ELF-1 (cell line): ENCODE results near the gene PRB4.
"Not testable (repeated sequence)": the region's sequence is repeated elsewhere in the genome, so short reads cannot be mapped to it uniquely, and the experiment has no call there.

Experiments
- DNase-seq: peaks from one replicate; pipeline ENCODE4 v3.0.0-alpha.2; 2016; ENCODE audit warnings: low read depth, low spot score

PRB4 gene

GRCh38 chr12:11310336-11310735 is at the start of gene PRB4:
Gene PRB4, minus strand, starts transcription at chr12:11310436. Its CDS starts 38 bp downstream, at chr12:11310398.
- no peak for DNase-seq

- DNase-seq, result not testable (repeated sequence)
Observed at GRCh38 chr12:11351736-11352135, 41.5 kb upstream of the PRB4 start.

- no peak for DNase-seq
Observed at GRCh38 chr12:11348439-11348838, 38.2 kb upstream of the PRB4 start.

GRCh38 chr12:11347810-11348209 is 37.6 kb upstream of the PRB4 start:
- DNase-seq, result no peak

GRCh38 chr12:11344500-11344899 is 34.3 kb upstream of the PRB4 start:
- no peak for DNase-seq

- no peak for DNase-seq
Observed at GRCh38 chr12:11324426-11324825, 14.2 kb upstream of the PRB4 start.

GRCh38 chr12:11321980-11322379 is 11.7 kb upstream of the PRB4 start:
- no peak for DNase-seq

- no peak for DNase-seq
Observed at GRCh38 chr12:11307143-11307542, 3.1 kb downstream of the PRB4 start.

- DNase-seq, result no peak
Observed at GRCh38 chr12:11273449-11273848, 36.8 kb downstream of the PRB4 start.

GRCh38 chr12:11269607-11270006 is 40.6 kb downstream of the PRB4 start, which contains the start of gene PRB3:
Gene PRB3, minus strand, starts transcription at chr12:11269707. Its CDS starts 38 bp downstream, at chr12:11269669.
- DNase-seq, result no peak

- no peak for DNase-seq
Observed at GRCh38 chr12:11264501-11264900, 45.7 kb downstream of the PRB4 start.
